Mucosa of descending colon (tissue), 3 donors: Measurements from ENCODE around the gene SWAP70. TPM values are rescaled to one million over a fixed set of nuclear protein-coding genes. Genes with fewer than 3 reads are reported as not detected.
A peak's percentile ranks its signal among the peaks of the same experiment; 100 is the strongest.

Source experiments
- ATAC-seq: fragments of 200-7000 bp; cut with Tn5 transposase; one replicate; pipeline ENCODE4 v1.9.1; 2020; ENCODE audit warnings: mild to moderate bottlenecking, moderate library complexity
- DNase-seq, 3 donors: peaks; one replicate each; pipeline ENCODE4 v3.0.0-alpha.2; 2020
- H3K36me3 ChIP-seq: fragments of 200-600 bp; one replicate; pipeline ENCODE4 v1.8.0; 2021; ENCODE audit warnings: low read depth, mild to moderate bottlenecking
- H3K4me1 ChIP-seq: fragments of 200-600 bp; one replicate; pipeline ENCODE4 v1.8.0; 2021; ENCODE audit warnings: low read depth, mild to moderate bottlenecking
- H3K4me3 ChIP-seq: fragments of 200-600 bp; one replicate; pipeline ENCODE4 v1.8.0; 2021; ENCODE audit warnings: mild to moderate bottlenecking
- H3K9me3 ChIP-seq: fragments of 200-600 bp; one replicate; pipeline ENCODE4 v1.8.0; 2021; ENCODE audit warnings: mild to moderate bottlenecking
- CTCF ChIP-seq: fragments of 200-600 bp; IDR thresholded peaks from one replicate; pipeline ENCODE4 v1.8.0; 2022; ENCODE audit warnings: antibody characterized with exemption, mild to moderate bottlenecking
- intact Hi-C, 2 donors: fragments of 100-400 bp; cut with DNase I in 1 of 2; cut with micrococcal nuclease in 1 of 2; formaldehyde crosslinking; loops; one replicate each; pipeline versions ENCODE4 v1.11.0 to v1.11.1; 2022; cut with DNase I, micrococcal nuclease
- total RNA-seq, 3 donors: library from RNA; stranded (reverse); fragmentation: NEBNext Ultra II Directional in 2 of 3; extraction: Animal tissue kit (Norgen Biotek cat#: 25700) in 2 of 3; gene quantifications; one replicate each; pipeline versions ENCODE4 v1.2.1 to v1.2.4, GENCODE V29; 2021 to 2023
- donor health status: DM: no; HTN: no; CAD: no; lungs with moderate emphysema.
- donor health status: DM: no; HTN: no; CAD: no.
- donor health status: DM: no; HTN: yes; CAD: no.

SWAP70 gene
- total RNA-seq, 3 donors from 2014 or later: 16.0 to 29.1 (median 19.7) TPM

- intact Hi-C loops: no loop called here
- Histone ChIP-seq H3K9me3 (no peaks in the 10 kb centered on the region), H3K36me3 (no peaks in the 10 kb centered on the region), H3K4me3 (no peak overlapping the region), H3K4me1 (no peaks in the 10 kb centered on the region)
- ATAC-seq (no peak), DNase-seq (no peak)
- TF ChIP-seq CTCF: no peak
Observed at GRCh38 chr11:9787260-9787659, 123.4 kb downstream of the SWAP70 start.

- DNase-seq (peak in 1 of 3 donors; percentile 16), ATAC-seq (peak; percentile 15)
- Histone ChIP-seq H3K4me3 (no peak overlapping the region), H3K9me3 (no peaks in the 10 kb centered on the region), H3K36me3 (no peaks in the 10 kb centered on the region), H3K4me1 (no peaks in the 10 kb centered on the region)
- intact Hi-C loops: no loop called here
- TF ChIP-seq CTCF: no peak
Observed at GRCh38 chr11:9787981-9788521, 124.2 kb downstream of the SWAP70 start.

- H3K36me3 ChIP-seq: no peaks in the 10 kb centered on the region
- intact Hi-C loops: no loop called here
- no peak for ATAC-seq
Observed at GRCh38 chr11:9789910-9790309, 126.0 kb downstream of the SWAP70 start.

GRCh38 chr11:9790703-9791102 is 126.8 kb downstream of the SWAP70 start:
- H3K4me3 ChIP-seq: no peak overlapping the region
- intact Hi-C loops: no loop called here
- DNase-seq: no peak
- H3K36me3 ChIP-seq: no peaks in the 10 kb centered on the region
- no peak for ATAC-seq
- H3K9me3 ChIP-seq: no peaks in the 10 kb centered on the region
- no peak for TF ChIP-seq CTCF
- H3K4me1 ChIP-seq: no peaks in the 10 kb centered on the region

More at GRCh38 chr11:9789910-9790309, 126.0 kb downstream of the SWAP70 start:
- no peaks in the 10 kb centered on the region for H3K9me3 ChIP-seq
- no peak overlapping the region for H3K4me3 ChIP-seq
- no peak for TF ChIP-seq CTCF
- H3K4me1 ChIP-seq: no peaks in the 10 kb centered on the region
- DNase-seq: no peak

DNA sequence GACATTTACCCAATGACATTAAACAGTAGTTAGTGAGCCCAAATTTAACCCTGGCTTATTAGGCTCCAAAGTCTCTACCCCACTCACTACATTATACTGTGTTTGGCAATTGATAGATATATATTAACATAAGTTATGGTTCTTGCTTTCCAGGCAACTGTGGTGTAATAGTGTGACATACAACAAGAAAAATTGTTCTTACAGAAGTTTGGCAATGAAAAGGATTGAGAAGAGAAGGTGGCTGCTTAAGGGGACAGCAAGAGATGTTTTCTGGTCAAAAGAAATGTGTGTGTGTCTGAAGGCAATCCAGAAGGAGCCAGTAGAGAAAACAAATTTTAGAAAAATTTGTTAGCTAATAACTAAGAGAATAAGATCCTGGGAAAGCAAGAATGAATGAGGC is 132.4 kb downstream of the SWAP70 start:
- Histone ChIP-seq H3K4me3 (no peak overlapping the region), H3K36me3 (no peaks in the 10 kb centered on the region), H3K9me3 (no peaks in the 10 kb centered on the region), H3K4me1 (no peaks in the 10 kb centered on the region)
- DNase-seq (no peak), ATAC-seq (no peak)
- intact Hi-C loops: no loop called here
- TF ChIP-seq CTCF: no peak

DNA sequence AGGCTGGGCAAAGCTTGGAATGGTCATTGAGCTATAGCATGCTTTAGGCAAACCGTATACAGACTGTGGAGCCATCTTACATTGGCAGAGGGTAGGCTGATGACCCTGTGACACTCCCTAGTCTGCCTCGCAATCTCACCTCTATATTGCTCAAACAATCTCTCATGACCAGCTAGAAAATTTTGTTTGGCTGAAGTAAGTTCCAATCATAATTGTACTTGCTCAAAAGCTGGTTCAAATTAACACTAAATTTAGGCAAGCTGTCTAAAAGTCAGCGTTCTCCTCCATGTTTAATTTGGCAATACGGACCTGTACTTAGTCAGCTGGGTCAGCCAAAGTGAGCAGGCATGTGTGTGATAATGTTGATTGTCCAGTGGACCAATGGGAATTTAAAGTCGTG is 133.0 kb downstream of the SWAP70 start:
- Histone ChIP-seq H3K4me1 (no peaks in the 10 kb centered on the region), H3K9me3 (no peaks in the 10 kb centered on the region), H3K36me3 (no peaks in the 10 kb centered on the region), H3K4me3 (no peak overlapping the region)
- ATAC-seq (no peak), DNase-seq (no peak)
- intact Hi-C loops: no loop called here
- TF ChIP-seq CTCF: no peak
